Panc1 (cell line): ENCODE measurements around the gene WDR11.

ENCODE experiments used
- CTCF ChIP-seq: fragments of 450-650 bp; IDR thresholded peaks from 2 replicates; pipeline ENCODE4 v1.5.1; 2017; ENCODE audit warnings: mild to moderate bottlenecking
- POLR2AphosphoS5 ChIP-seq: IDR thresholded peaks from 2 replicates; pipeline ENCODE4 v1.6.1; 2012; ENCODE audit warnings: mild to moderate bottlenecking, low read depth, low read length, moderate library complexity
- REST ChIP-seq, 2 experiments: IDR thresholded peaks; 2 replicates each; pipeline ENCODE4 v1.6.1; 2011 to 2012; ENCODE audit warnings: low read depth in 2 of 2, control low read depth in 1 of 2, low read length in 1 of 2, mild to moderate bottlenecking in 1 of 2, moderate library complexity in 1 of 2; ENCODE audit not compliant: insufficient read depth in 1 of 2
- SIN3A ChIP-seq: IDR thresholded peaks from 2 replicates; pipeline ENCODE4 v1.6.1; 2012; ENCODE audit warnings: low read depth, mild to moderate bottlenecking, low read length, moderate library complexity, borderline replicate concordance; ENCODE audit not compliant: insufficient read depth

GRCh38 chr10:120945182-120945581 is 94.0 kb downstream of the WDR11 start:
- TF ChIP-seq CTCF (no peak), POLR2AphosphoS5 (no peak), REST (IDR thresholded peaks at IDR 0.05; ENCODE audit: insufficient read depth in 1 of 2, low read depth in 2 of 2, low read length in 1 of 2) (no peak), SIN3A (no peak)
